Ascending aorta (tissue), 2 donors: ENCODE data around the gene KLRF1. TPM values are rescaled to one million over a fixed set of nuclear protein-coding genes. Genes with fewer than 3 reads are reported as not detected.

Experiments used
- DNase-seq, 2 donors: peaks; one replicate each; pipeline ENCODE4 v3.0.0-alpha.2; 2019; ENCODE audit warnings: low spot score in 2 of 2
- H3K27ac ChIP-seq, 2 donors: fragments of 200-600 bp; sonication (generic); one replicate each; pipeline ENCODE4 v1.5.1; 2016 to 2017; ENCODE audit warnings: mild to moderate bottlenecking in 1 of 2
- H3K27me3 ChIP-seq: fragments of 200-600 bp; sonication (generic); one replicate; pipeline ENCODE4 v1.5.1; 2017
- H3K36me3 ChIP-seq, 2 donors: fragments of 200-600 bp; sonication (generic); one replicate each; pipeline ENCODE4 v1.5.1; 2016
- H3K4me1 ChIP-seq, 2 donors: fragments of 200-600 bp; sonication (generic); one replicate each; pipeline ENCODE4 v1.5.1; 2016 to 2017; ENCODE audit warnings: mild to moderate bottlenecking in 1 of 2
- H3K4me3 ChIP-seq, 2 donors: fragments of 200-600 bp; sonication (generic); one replicate each; pipeline ENCODE4 v1.5.1; 2016 to 2017; ENCODE audit warnings: mild to moderate bottlenecking in 1 of 2
- H3K9me3 ChIP-seq, 2 donors: fragments of 200-600 bp; sonication (generic); one replicate each; pipeline ENCODE4 v1.5.1; 2016
- intact Hi-C: fragments of 100-400 bp; cut with DNase I; formaldehyde crosslinking; loops from one replicate; pipeline ENCODE4 v1.15.1; 2023
- total RNA-seq: library from RNA; depleted of rRNA; stranded (reverse); fragments of >200 nt; gene quantifications from one replicate; pipeline ENCODE4 v1.1.0, GENCODE V29; 2016
- TF ChIP-seq, protein P1 (sequence below), 3 experiments: fragments of 200-600 bp in 2 of 3; fragments of 450-650 bp in 1 of 3; sonication (generic) in 2 of 3; IDR thresholded peaks; one replicate each; pipeline ENCODE4 v1.5.1; 2016 to 2019; ENCODE audit warnings: antibody characterized with exemption in 3 of 3, mild to moderate bottlenecking in 1 of 3, moderate library complexity in 1 of 3

The KLRF1 gene
- total RNA-seq, 1 donor from 2014 or later, result not detected

DNA sequence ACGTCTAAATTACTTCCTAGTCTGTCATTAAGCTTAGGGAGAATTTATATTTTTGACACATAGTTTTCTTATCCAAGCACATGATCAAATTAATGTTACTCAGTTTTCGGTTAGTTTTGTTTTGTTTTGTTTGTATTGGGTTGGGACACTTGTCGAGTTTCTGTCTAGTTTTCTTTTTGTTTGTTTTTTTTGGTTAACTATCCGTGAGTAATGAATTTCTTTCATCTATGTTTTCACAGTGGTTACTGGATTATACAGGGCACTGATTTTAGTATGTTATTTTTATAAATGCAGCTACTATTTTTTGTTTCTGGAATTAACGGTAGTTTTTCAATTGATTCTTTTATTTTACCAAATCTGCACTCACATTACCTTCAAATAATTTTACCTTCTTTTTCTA, 2.7 kb downstream of the KLRF1 start:
- no peaks in the 10 kb centered on the region for H3K9me3 ChIP-seq
- H3K4me3 ChIP-seq, result no peak overlapping the region
- no peaks in the 10 kb centered on the region for H3K4me1 ChIP-seq
- TF ChIP-seq, protein P1, sequence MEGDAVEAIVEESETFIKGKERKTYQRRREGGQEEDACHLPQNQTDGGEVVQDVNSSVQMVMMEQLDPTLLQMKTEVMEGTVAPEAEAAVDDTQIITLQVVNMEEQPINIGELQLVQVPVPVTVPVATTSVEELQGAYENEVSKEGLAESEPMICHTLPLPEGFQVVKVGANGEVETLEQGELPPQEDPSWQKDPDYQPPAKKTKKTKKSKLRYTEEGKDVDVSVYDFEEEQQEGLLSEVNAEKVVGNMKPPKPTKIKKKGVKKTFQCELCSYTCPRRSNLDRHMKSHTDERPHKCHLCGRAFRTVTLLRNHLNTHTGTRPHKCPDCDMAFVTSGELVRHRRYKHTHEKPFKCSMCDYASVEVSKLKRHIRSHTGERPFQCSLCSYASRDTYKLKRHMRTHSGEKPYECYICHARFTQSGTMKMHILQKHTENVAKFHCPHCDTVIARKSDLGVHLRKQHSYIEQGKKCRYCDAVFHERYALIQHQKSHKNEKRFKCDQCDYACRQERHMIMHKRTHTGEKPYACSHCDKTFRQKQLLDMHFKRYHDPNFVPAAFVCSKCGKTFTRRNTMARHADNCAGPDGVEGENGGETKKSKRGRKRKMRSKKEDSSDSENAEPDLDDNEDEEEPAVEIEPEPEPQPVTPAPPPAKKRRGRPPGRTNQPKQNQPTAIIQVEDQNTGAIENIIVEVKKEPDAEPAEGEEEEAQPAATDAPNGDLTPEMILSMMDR (IDR thresholded peaks at IDR 0.05), result no peak
- no peak for DNase-seq
- intact Hi-C loops, result no loop called here
- no peak overlapping the region for H3K27ac ChIP-seq
- H3K36me3 ChIP-seq, result no peaks in the 10 kb centered on the region
- no peaks in the 10 kb centered on the region for H3K27me3 ChIP-seq

DNA sequence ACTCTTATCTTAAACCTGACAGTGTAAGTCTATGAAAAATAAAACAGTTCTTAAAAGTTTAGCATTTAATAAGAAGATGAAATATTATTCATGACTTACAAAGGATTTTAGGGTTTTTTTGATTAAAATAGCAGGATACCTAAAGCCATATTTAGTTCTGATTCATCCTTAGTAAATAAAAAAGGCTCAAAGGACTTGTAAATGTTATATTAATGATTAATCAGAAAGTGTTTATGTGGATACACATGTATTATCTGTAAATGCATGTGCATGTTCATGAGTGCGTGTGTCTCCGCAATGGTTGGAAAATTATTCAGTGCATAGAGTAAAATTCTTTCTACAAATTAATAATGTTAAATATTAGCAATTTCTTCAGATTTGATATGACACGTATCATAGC, 4.4 kb downstream of the KLRF1 start:
- intact Hi-C loops, result no loop called here
- H3K4me1 ChIP-seq, result no peaks in the 10 kb centered on the region
- H3K9me3 ChIP-seq, result no peaks in the 10 kb centered on the region
- no peaks in the 10 kb centered on the region for H3K27me3 ChIP-seq
- no peak overlapping the region for H3K4me3 ChIP-seq
- TF ChIP-seq, protein P1 (IDR thresholded peaks at IDR 0.05), result no peak
- no peaks in the 10 kb centered on the region for H3K36me3 ChIP-seq
- no peak for DNase-seq
- no peak overlapping the region for H3K27ac ChIP-seq

DNA sequence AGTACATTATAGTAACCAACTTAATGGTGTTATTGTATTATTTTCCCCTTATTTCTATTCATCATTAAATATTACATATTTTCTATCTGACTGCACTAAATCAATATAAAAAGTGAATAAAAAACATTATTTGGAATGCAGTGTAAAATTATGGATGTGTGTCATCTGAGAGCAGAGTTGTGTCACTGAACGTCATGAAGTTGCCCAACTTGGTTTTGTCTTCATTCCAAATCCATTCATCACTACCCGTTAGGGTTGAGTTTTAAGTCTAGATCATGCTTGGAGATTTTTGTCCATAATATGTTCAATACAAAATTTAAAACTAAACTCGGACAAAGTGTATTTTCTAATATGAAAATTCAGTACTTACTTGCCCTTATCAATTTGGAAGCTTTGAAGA, 16.1 kb downstream of the KLRF1 start:
- Histone ChIP-seq H3K9me3 (no peaks in the 10 kb centered on the region), H3K4me3 (no peak overlapping the region), H3K36me3 (no peaks in the 10 kb centered on the region), H3K4me1 (no peaks in the 10 kb centered on the region), H3K27me3 (no peaks in the 10 kb centered on the region), H3K27ac (no peak overlapping the region)
- TF ChIP-seq, protein P1 (IDR thresholded peaks at IDR 0.05), result no peak
- intact Hi-C loops, result no loop called here
- no peak for DNase-seq

DNA sequence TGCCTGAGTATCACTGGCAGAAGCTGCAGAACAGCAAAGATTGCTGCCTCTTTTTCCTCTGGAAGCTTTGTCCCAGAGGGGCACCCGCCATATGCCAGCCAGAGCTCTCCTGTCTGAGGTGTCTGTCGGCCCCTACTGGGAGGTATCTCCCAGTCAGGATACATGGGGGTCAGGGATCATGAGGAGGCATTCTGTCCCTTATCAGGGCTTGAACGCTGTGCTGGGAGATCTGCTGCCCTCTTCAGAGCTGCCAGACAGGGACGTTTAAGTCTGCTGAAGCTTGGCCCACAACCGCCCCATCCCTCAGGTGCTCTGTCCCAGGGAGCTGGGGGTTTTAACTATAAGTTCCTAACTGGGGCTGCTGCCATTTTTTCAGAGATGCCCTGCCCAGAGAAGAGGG, 21.6 kb downstream of the KLRF1 start:
- Histone ChIP-seq H3K4me1 (no peaks in the 10 kb centered on the region), H3K27me3 (no peaks in the 10 kb centered on the region), H3K27ac (no peak overlapping the region), H3K36me3 (no peaks in the 10 kb centered on the region), H3K4me3 (no peak overlapping the region), H3K9me3 (no peaks in the 10 kb centered on the region)
- intact Hi-C loops, result no loop called here
- no peak for DNase-seq
- TF ChIP-seq, protein P1 (IDR thresholded peaks at IDR 0.05), result no peak

DNA sequence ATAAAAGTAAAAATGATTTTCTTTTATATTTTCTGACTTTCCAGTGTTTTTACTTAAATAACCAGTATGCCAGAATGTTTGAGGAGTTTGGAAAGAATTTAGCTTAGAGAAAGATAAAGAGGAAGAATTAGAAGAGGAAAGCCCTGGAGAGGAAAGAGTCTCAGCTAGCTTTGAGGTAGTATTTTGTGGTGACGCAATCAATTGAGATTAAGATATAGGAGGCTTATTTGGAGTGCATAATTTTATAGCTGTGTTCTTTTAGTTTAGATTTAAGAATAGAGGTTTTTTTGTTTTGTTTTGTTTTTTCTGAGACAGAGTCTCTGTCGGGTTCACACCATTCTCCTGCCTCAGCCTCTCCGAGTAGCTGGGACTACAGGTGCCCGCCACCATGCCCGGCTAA, 23.8 kb downstream of the KLRF1 start:
- H3K27ac ChIP-seq, result no peak overlapping the region
- no peak for DNase-seq
- TF ChIP-seq, protein P1 (IDR thresholded peaks at IDR 0.05), result no peak
- H3K27me3 ChIP-seq, result no peaks in the 10 kb centered on the region
- H3K4me1 ChIP-seq, result no peaks in the 10 kb centered on the region
- no peaks in the 10 kb centered on the region for H3K36me3 ChIP-seq
- H3K4me3 ChIP-seq, result no peak overlapping the region
- intact Hi-C loops, result no loop called here
- no peaks in the 10 kb centered on the region for H3K9me3 ChIP-seq

DNA sequence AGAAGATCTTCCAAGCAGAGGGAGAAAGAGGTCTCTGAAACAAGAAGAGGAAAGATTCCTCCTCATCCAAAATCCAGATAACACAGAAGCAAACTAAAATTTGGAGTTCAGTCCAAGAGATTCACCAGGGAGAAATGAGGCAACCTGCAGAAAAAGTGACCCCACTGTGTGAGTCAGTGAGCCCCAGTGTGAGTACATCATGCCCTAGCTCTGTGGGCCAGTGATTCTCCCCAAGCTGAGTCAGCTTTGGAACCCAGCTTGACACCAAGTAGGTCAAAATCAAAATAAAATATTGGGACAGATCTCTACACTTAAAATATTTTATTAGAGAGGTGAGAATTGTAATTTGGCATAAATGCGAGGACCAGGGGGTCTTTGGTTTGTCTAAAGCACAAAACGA, 24.6 kb downstream of the KLRF1 start:
- DNase-seq, result no peak
- intact Hi-C loops, result no loop called here
- TF ChIP-seq, protein P1 (IDR thresholded peaks at IDR 0.05), result no peak
- H3K27ac ChIP-seq, result no peak overlapping the region
- no peaks in the 10 kb centered on the region for H3K9me3 ChIP-seq
- H3K36me3 ChIP-seq, result no peaks in the 10 kb centered on the region
- H3K27me3 ChIP-seq, result no peaks in the 10 kb centered on the region
- no peaks in the 10 kb centered on the region for H3K4me1 ChIP-seq
- H3K4me3 ChIP-seq, result no peak overlapping the region
